GM08714 (cell line): ENCODE data around the gene B9D2.
"Not testable (repeated sequence)": the region's sequence is repeated elsewhere in the genome, so short reads cannot be mapped to it uniquely, and the experiment has no call there.

ENCODE experiments used
- H3K4me3 ChIP-seq: fragments of 200-500 bp; sonication (Bioruptor generic); 2 replicates; pipeline ENCODE4 v1.5.1; 2014; ENCODE audit warnings: mild to moderate bottlenecking, low read length, inconsistent platforms
- ZNF274 ChIP-seq: IDR thresholded peaks from 2 replicates; pipeline ENCODE4 v1.6.1; 2012; ENCODE audit warnings: mild to moderate bottlenecking, low read depth, low read length

The B9D2 gene

DNA sequence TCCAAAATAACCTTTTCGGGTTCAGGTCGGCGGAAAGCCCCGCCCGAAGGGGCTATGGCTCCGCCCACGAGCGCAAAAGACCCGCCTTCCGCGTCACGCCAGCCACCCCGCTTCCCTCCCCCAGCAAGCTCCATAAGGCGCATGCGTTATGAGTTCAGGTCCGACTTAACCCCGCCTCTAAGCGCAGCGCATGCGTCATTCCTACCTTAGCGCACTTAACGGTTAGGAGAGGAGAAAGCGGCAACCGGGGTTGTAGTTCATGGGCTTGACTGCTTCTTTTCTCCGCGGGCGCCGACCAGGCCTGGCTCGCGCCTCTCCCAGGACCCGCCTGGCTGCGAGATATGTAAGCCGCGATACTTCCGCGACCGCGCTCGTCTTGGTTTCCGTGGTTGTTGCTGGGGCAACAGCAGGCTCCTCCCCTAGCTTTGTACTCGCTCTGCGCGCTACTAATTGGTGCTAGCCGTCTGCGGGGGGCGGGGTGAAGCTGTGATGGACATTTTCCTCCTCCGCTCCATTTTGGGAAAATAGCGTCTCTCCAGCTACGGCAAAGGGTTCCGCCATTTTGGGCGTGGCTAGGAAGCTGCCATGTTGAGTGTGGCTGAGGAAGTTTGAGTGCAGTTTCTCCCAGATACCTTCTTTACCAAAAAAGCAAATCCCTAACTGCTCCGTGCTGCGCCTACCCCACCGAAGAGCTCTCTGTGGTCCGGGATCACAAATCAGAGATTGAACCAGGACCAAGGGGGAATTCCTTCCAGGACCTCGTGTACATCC lies at the start of gene B9D2:
Gene B9D2, minus strand, starts transcription at position 397 of the 771 bp plus-strand sequence. CDS start 630 bp downstream, outside the sequence.
- H3K4me3 ChIP-seq = peak within 1 kb of the TSS; percentile 87
- TF ChIP-seq ZNF274 = no peak

GRCh38 chr19:41412953-41413352 lies 49.0 kb upstream of the B9D2 start:
- H3K4me3 ChIP-seq = no peak overlapping the region
- no peak for TF ChIP-seq ZNF274

- H3K4me3 ChIP-seq = no peak overlapping the region
- no peak for TF ChIP-seq ZNF274
These were observed 48.0 kb upstream of the B9D2 start for GRCh38 chr19:41411968-41412265.

DNA sequence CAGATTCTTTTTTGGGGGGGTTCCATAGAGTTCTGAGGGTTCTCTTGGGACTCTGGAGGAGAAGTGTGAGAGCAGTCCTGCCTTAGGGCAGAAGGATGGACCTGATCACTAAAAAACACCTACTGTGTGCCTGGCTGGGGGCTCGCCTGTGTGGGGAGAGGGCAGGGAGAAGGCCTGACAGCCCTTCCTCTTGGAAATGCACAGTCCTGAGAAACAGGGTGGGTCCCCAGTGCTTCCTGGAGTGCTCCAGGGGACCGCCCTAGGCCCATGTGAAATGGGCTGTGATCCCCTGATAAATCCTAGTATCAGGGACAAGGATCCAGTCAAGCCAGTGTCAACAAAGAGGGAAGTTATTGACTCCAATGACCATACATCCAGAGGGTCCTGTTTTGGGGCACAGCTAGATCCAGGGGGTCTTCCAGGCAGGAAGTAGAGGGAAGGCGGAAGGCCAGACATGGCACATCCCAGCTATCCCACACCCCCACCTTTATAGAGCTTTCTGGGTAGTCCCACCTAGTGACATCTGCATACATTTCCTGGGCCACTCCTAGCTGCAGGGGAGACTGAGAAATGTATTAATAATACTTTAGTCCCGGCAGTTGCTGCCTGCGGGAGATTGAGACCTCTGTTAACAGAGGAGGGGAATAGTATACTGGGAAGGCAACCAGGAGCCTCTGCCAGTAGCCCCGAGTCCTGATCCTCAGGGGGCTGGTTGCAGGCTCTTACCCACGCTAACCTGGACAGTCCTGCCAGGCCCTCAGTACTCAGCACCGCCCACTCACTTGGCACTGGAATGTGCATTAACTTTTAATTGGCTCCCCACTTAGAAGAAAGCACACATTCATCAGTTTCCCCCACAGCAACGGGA lies 47.4 kb upstream of the B9D2 start:
- H3K4me3 ChIP-seq = no peak overlapping the region
- TF ChIP-seq ZNF274 = no peak

DNA sequence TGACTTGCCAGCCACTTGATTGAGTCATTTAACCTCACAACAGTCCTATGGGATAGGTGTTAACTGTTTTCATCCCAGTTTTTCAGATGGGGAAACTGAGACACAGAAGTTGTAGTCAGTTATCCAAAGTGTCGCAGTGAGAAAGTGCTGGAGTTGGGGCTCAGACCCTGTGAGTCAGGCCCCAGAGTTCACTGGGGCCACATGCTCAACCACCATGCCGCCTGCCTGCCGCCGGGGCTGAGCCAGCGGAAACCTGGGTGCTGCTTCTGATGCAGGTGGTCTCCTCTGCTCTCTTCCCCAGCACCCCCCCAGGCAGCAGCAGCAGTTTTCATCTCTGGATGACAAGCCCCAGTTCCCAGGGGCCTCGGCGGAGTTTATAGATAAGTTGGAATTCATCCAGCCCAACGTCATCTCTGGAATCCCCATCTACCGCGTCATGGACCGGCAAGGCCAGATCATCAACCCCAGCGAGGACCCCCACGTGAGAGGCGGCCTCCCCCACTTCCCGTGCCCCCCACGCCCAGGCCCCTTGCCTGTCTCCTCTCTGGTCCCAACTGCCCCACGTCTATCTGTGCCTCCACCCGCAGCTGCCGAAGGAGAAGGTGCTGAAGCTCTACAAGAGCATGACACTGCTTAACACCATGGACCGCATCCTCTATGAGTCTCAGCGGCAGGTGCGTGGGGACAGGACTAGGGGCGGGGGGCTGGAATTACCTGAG lies 46.5 kb upstream of the B9D2 start:
- H3K4me3 ChIP-seq = no peak overlapping the region
- no peak for TF ChIP-seq ZNF274

DNA sequence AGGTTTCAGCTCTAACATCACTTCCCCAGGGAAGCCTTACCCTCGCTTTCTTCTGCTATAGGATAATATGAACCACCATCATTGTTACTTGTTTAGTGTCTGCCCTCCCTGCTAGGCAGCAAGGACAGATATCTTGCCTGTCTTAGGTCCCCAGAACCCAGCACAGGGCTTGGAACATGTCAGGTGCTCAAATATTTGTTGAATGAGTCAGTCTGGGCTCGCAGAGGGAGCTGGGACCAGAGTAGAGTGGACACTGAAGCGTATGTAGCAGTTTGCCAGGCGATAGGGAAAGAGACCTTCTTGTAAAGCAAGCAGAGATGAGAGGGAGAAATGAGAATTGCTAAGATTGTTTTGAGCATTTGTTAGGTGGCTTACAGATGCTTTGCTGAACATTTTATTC lies 45.3 kb upstream of the B9D2 start:
- TF ChIP-seq ZNF274 = no peak
- H3K4me3 ChIP-seq = no peak overlapping the region

DNA sequence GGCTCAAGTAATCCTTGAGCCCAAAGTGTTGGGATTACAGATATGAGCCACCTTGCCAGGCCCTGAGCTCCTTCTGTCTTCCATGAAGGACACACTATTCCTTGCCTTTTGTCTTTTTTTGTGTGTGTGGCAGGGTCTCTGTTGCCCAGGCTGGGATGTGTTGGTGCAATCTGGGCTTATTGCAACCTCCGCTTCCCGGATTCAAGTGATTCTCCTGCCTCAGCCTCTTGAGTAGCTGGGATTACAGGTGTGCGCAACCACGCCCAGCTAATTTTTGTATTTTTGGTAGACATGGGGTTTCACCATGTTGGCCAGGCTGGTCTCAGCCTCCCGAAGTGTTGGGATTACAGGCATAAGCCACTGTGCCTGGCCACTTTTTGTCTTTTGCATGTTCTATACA lies 44.9 kb upstream of the B9D2 start:
- not testable (repeated sequence) for H3K4me3 ChIP-seq

- no peak for TF ChIP-seq ZNF274
- H3K4me3 ChIP-seq = no peak overlapping the region
These were observed 44.3 kb upstream of the B9D2 start for GRCh38 chr19:41408256-41408655.

DNA sequence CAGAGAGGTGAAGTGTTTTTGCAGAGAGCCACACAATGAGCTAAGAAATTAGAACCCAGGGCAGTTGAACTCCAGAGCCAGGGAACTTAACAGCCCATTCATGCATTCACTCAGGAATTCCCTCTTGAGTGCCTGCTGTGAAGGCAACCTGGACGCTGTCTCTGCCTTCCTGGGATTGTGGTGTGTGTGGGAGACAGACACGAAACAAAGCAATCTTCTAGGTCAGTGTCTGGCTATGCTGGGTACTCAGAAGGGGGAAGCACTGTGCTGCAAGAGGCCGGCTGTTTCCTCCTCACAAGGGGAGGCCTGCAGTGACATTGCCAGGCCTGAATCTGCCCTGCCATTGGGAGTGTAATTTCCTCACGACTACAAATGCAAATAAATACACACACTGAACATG lies 43.3 kb upstream of the B9D2 start:
- TF ChIP-seq ZNF274 = no peak
- no peak overlapping the region for H3K4me3 ChIP-seq

- TF ChIP-seq ZNF274 = no peak
- no peak overlapping the region for H3K4me3 ChIP-seq
These were observed 41.8 kb upstream of the B9D2 start for GRCh38 chr19:41405776-41406175.

- TF ChIP-seq ZNF274 = no peak
- H3K4me3 ChIP-seq = no peak overlapping the region
These were observed 39.4 kb upstream of the B9D2 start for GRCh38 chr19:41403181-41403970.

DNA sequence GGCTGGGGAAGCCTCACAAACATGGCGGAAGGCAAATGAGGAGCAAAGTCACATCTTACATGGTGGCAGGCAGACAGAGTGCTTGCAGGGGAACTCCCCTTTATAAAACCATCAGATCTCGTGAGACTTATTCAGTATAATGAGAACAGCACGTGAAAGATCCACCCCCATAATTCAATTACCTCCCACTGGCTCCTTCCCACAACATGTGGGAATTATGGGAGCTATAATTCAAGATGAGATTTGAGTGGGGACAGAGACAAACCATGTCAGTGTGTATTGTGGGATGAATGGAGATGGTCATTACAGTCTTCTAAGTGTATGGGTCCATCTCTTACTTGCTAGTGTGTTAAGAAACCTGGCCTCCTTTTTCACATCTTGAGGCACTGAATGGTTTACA lies 38.1 kb upstream of the B9D2 start:
- TF ChIP-seq ZNF274 = no peak
- H3K4me3 ChIP-seq = no peak overlapping the region

DNA sequence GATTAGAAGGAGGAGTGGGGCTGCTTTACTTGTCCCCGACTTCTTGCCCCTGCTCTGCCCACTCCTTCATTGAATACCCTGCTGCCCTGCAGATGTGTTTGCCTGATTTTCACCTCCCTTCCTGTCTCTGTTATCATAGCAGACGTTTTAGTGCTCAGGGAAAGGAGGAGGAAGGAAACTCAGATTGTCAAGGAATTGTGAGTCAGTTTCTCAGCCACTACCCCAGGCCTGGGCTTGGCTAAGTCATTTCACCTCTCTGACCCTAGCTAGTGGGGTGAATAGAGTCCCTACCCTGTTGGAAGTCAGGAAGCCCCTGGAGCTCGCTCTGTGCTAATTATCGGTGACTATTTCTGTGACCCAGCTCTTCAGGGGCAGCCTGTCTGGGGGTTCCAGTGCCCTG lies 37.5 kb upstream of the B9D2 start:
- no peak overlapping the region for H3K4me3 ChIP-seq
- TF ChIP-seq ZNF274 = no peak

DNA sequence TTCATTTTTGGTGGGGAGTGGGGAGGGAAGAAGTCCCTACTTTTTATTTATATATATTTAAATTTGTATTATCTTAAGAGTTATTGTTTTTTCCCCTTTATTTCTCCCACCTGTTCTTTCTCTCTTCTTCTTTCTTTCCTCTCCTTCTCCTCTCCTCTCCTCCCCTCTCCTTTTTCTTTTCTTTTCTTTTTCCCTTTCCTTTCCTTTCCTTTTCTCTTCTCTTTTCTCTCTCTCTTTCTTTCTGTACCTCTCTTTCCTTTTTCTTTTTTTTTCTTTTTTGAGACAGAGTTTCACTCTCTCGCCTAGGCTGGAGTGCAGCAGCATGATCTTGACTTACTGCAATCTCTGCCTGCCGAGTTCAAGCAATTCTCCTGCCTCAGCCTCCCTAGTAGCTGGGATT lies 35.6 kb upstream of the B9D2 start:
- TF ChIP-seq ZNF274 = no peak

More for the DNA sequence above, 35.6 kb upstream of the B9D2 start:
- no peak overlapping the region for H3K4me3 ChIP-seq
